Measurements from ENCODE around the gene OR1N1. TPM values are rescaled to one million over a fixed set of nuclear protein-coding genes. Genes with fewer than 3 reads are reported as not detected.

The OR1N1 gene
- total RNA-seq, 1 experiment from 2014 or later = not detected

DNA sequence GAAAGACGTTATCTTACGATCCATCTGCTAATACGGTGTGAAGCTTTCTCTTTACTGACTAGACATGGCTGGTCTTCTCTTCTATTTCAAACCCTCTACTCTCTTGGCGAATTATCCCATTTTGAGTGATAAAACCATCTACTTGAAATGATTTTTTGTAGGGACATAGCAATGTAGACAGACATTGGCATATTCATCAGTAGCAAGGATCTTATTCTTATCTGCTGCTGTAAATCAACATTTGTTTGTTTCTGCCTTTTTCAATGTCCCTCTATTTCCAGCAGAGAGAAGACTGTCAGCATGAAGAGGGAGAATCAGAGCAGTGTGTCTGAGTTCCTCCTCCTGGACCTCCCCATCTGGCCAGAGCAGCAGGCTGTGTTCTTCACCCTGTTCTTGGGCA, 8.3 kb downstream of the OR1N1 start, which contains the start of gene OR1J4:
OR1J4 (plus strand) TSS at position 301 of the 400 bp plus-strand sequence; CDS start at position 301, 0 bp downstream.
- no peak within 1 kb of the TSS for H3K4ac ChIP-seq (ENCODE audit: low read depth, low read length)
- H3K79me1 ChIP-seq (ENCODE audit: insufficient read depth, low read depth, low read length, poor library complexity, severe bottlenecking) = no peaks in the 10 kb centered on the region
- no peaks in the 10 kb centered on the region for H4K20me1 ChIP-seq (ENCODE audit: control insufficient read depth, insufficient read depth, insufficient read length)
- H3K23ac ChIP-seq (ENCODE audit: insufficient read length, low read depth, low read length) = no peak within 1 kb of the TSS
- H3K4me1 ChIP-seq (ENCODE audit: insufficient read depth, low read length) = no peaks in the 10 kb centered on the region
- H2BK5ac ChIP-seq (ENCODE audit: insufficient read length, low read length) = no peak within 1 kb of the TSS
- no peak within 1 kb of the TSS for H4K91ac ChIP-seq (ENCODE audit: insufficient read length, low read depth, low read length)
- no peak within 1 kb of the TSS for H3K4me2 ChIP-seq (ENCODE audit: insufficient read depth, insufficient read length, low read length)
- H4K8ac ChIP-seq (replicated peaks; ENCODE audit: insufficient read length, low read depth, low read length) = no peak within 1 kb of the TSS
- H2AK5ac ChIP-seq (ENCODE audit: insufficient read length, low read length) = no peak within 1 kb of the TSS
- H3K79me2 ChIP-seq (ENCODE audit: insufficient read depth, low read length) = no peaks in the 10 kb centered on the region; the same call in 1 of the 2 replicates
- no peak within 1 kb of the TSS for H3K56ac ChIP-seq (ENCODE audit: insufficient read length, low read depth, low read length)
- H2BK20ac ChIP-seq (ENCODE audit: low read depth, low read length, poor library complexity, severe bottlenecking) = no peak within 1 kb of the TSS
- no peak within 1 kb of the TSS for H3K4me3 Mint-ChIP-seq
- H3K27ac Mint-ChIP-seq = no peak within 1 kb of the TSS
- H3K27me3 Mint-ChIP-seq (ENCODE audit: low read depth) = no peaks in the 10 kb centered on the region; the same call in 1 of the 2 replicates
- H3K9me3 ChIP-seq (ENCODE audit: control insufficient read depth, low read depth, low read length) = peaks cover 87% of the 10 kb centered on the region
- no peak within 1 kb of the TSS for H3K9ac ChIP-seq (ENCODE audit: extremely low read depth, insufficient read length, low read length)
- H3K27ac ChIP-seq (ENCODE audit: insufficient read length, low read depth, low read length) = no peak within 1 kb of the TSS
- H2BK15ac ChIP-seq (ENCODE audit: low read depth, low read length) = no peak within 1 kb of the TSS
- H3K23me2 ChIP-seq (ENCODE audit: insufficient read length, low read depth, low read length, poor library complexity, severe bottlenecking) = no peaks in the 10 kb centered on the region
- H3K4me1 Mint-ChIP-seq = no peaks in the 10 kb centered on the region
- no peak within 1 kb of the TSS for H3K14ac ChIP-seq (ENCODE audit: insufficient read depth, low read length)
- no peak within 1 kb of the TSS for H3T11ph ChIP-seq (ENCODE audit: low read length)
- TF ChIP-seq, protein P1, sequence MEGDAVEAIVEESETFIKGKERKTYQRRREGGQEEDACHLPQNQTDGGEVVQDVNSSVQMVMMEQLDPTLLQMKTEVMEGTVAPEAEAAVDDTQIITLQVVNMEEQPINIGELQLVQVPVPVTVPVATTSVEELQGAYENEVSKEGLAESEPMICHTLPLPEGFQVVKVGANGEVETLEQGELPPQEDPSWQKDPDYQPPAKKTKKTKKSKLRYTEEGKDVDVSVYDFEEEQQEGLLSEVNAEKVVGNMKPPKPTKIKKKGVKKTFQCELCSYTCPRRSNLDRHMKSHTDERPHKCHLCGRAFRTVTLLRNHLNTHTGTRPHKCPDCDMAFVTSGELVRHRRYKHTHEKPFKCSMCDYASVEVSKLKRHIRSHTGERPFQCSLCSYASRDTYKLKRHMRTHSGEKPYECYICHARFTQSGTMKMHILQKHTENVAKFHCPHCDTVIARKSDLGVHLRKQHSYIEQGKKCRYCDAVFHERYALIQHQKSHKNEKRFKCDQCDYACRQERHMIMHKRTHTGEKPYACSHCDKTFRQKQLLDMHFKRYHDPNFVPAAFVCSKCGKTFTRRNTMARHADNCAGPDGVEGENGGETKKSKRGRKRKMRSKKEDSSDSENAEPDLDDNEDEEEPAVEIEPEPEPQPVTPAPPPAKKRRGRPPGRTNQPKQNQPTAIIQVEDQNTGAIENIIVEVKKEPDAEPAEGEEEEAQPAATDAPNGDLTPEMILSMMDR (conservative IDR thresholded peaks at IDR 0.05) = no peak
- H3K27me3 ChIP-seq (ENCODE audit: insufficient read depth, low read length) = no peaks in the 10 kb centered on the region
- H3K9me3 Mint-ChIP-seq = peaks cover 48 to 49% of the 10 kb centered on the region in 2 experiments
- H4K5ac ChIP-seq (ENCODE audit: insufficient read length, low read depth, low read length) = no peak within 1 kb of the TSS
- no CpG with 5 or more reads among the region's 4 CpGs for WGBS (ENCODE audit: extremely low coverage, insufficient read length, low lambda C conversion rate)
- no peak within 1 kb of the TSS for H2BK120ac ChIP-seq (ENCODE audit: low read depth, low read length, poor library complexity, severe bottlenecking)
- no peak for DNase-seq
- no peak within 1 kb of the TSS for H3K18ac ChIP-seq (ENCODE audit: insufficient read length, low read depth, low read length)
- no peak within 1 kb of the TSS for H2BK12ac ChIP-seq (ENCODE audit: insufficient read length, low read depth, low read length)
- H2AFZ ChIP-seq (ENCODE audit: low read length) = no peak within 1 kb of the TSS
- peaks cover 0 to 7% (median 0%) of the 10 kb centered on the region in 3 experiments; a peak in 3 of 7 replicates for H3K36me3 Mint-ChIP-seq (ENCODE audit: insufficient read depth in 1 of 3, low read depth in 3 of 3)

Measured in H9 (cell line).